Parathyroid adenoma (tissue), 2 donors: ENCODE results near the gene CHN1.

Experiments
- H2AFZ ChIP-seq: fragments of 300-600 bp; sonication (generic); one replicate; pipeline ENCODE4 v1.7.0; 2017; ENCODE audit warnings: antibody characterized with exemption, mild to moderate bottlenecking
- H3K27ac ChIP-seq: fragments of 300-600 bp; sonication (generic); one replicate; pipeline ENCODE4 v1.7.0; 2017
- H3K27me3 ChIP-seq: fragments of 300-600 bp; sonication (generic); one replicate; pipeline ENCODE4 v1.7.0; 2017; ENCODE audit warnings: low read length; ENCODE audit not compliant: control insufficient read depth, insufficient read depth
- H3K36me3 ChIP-seq: fragments of 300-600 bp; sonication (generic); one replicate; pipeline ENCODE4 v1.7.0; 2017; ENCODE audit warnings: low read length; ENCODE audit not compliant: control insufficient read depth, insufficient read depth
- H3K4me1 ChIP-seq: fragments of 300-600 bp; sonication (generic); one replicate; pipeline ENCODE4 v1.7.0; 2017; ENCODE audit warnings: control low read depth
- H3K4me2 ChIP-seq: fragments of 300-600 bp; sonication (generic); one replicate; pipeline ENCODE4 v1.7.0; 2017; ENCODE audit warnings: low read length
- H3K4me3 ChIP-seq: fragments of 300-600 bp; sonication (generic); one replicate; pipeline ENCODE4 v1.7.0; 2017; ENCODE audit warnings: low read depth, low read length
- H3K79me2 ChIP-seq: fragments of 300-600 bp; sonication (generic); one replicate; pipeline ENCODE4 v1.7.0; 2017; ENCODE audit warnings: control low read depth
- H3K9ac ChIP-seq: fragments of 300-600 bp; sonication (generic); one replicate; pipeline ENCODE4 v1.7.0; 2017; ENCODE audit warnings: mild to moderate bottlenecking
- H3K9me3 ChIP-seq: fragments of 300-600 bp; sonication (generic); one replicate; pipeline ENCODE4 v1.7.0; 2017; ENCODE audit warnings: low read length; ENCODE audit not compliant: control insufficient read depth
- CTCF ChIP-seq: fragments of 300-600 bp; sonication (generic); IDR thresholded peaks from one replicate; pipeline ENCODE4 v1.7.0; 2017; ENCODE audit warnings: antibody characterized with exemption, mild to moderate bottlenecking
- donor health status: primary hyperparathyroidism.

Gene CHN1

GRCh38 chr2:174772472-174772801 is 232.7 kb downstream of the CHN1 start:
- H3K9ac ChIP-seq: no peak overlapping the region
- H3K27ac ChIP-seq: no peak overlapping the region
- peaks cover 11% of the 10 kb centered on the region for H3K4me1 ChIP-seq
- no peaks in the 10 kb centered on the region for H3K27me3 ChIP-seq
- H3K9me3 ChIP-seq: no peaks in the 10 kb centered on the region
- no peak overlapping the region for H3K4me3 ChIP-seq
- no peaks in the 10 kb centered on the region for H3K36me3 ChIP-seq
- TF ChIP-seq CTCF: no peak
- H2AFZ ChIP-seq: peak overlapping the region; percentile 90
- H3K79me2 ChIP-seq: no peaks in the 10 kb centered on the region
- H3K4me2 ChIP-seq: no peak overlapping the region

GRCh38 chr2:174771631-174772471 is 233.3 kb downstream of the CHN1 start:
- Histone ChIP-seq H3K4me2 (no peak overlapping the region), H3K79me2 (no peaks in the 10 kb centered on the region), H3K27ac (peak overlapping the region; percentile 40), H3K4me3 (no peak overlapping the region), H3K9ac (no peak overlapping the region), H3K9me3 (no peaks in the 10 kb centered on the region), H3K27me3 (no peaks in the 10 kb centered on the region), H3K36me3 (no peaks in the 10 kb centered on the region), H2AFZ (peak overlapping the region; percentile 90), H3K4me1 (peaks cover 11% of the 10 kb centered on the region)
- peak; percentile 92 for TF ChIP-seq CTCF

GRCh38 chr2:174771136-174771535 is 234.0 kb downstream of the CHN1 start:
- peak overlapping the region; percentile 90 for H2AFZ ChIP-seq
- no peaks in the 10 kb centered on the region for H3K9me3 ChIP-seq
- H3K27me3 ChIP-seq: no peaks in the 10 kb centered on the region
- H3K4me3 ChIP-seq: no peak overlapping the region
- H3K27ac ChIP-seq: no peak overlapping the region
- no peak overlapping the region for H3K9ac ChIP-seq
- H3K79me2 ChIP-seq: no peaks in the 10 kb centered on the region
- TF ChIP-seq CTCF: no peak
- H3K4me1 ChIP-seq: peaks cover 11% of the 10 kb centered on the region
- H3K4me2 ChIP-seq: no peak overlapping the region
- no peaks in the 10 kb centered on the region for H3K36me3 ChIP-seq

GRCh38 chr2:174768557-174768956 is 236.6 kb downstream of the CHN1 start:
- Histone ChIP-seq H3K4me3 (no peak overlapping the region), H3K4me1 (peaks cover 11% of the 10 kb centered on the region), H2AFZ (no peak overlapping the region), H3K36me3 (no peaks in the 10 kb centered on the region), H3K79me2 (no peaks in the 10 kb centered on the region), H3K9ac (no peak overlapping the region), H3K27me3 (no peaks in the 10 kb centered on the region), H3K27ac (no peak overlapping the region), H3K4me2 (no peak overlapping the region), H3K9me3 (no peaks in the 10 kb centered on the region)
- TF ChIP-seq CTCF: no peak

GRCh38 chr2:174766271-174766670 is 238.9 kb downstream of the CHN1 start:
- Histone ChIP-seq H3K4me1 (peaks cover 4% of the 10 kb centered on the region), H3K27me3 (no peaks in the 10 kb centered on the region), H2AFZ (peak overlapping the region; percentile 5), H3K36me3 (no peaks in the 10 kb centered on the region), H3K4me2 (no peak overlapping the region), H3K9ac (no peak overlapping the region), H3K27ac (no peak overlapping the region), H3K4me3 (no peak overlapping the region), H3K9me3 (no peaks in the 10 kb centered on the region), H3K79me2 (no peaks in the 10 kb centered on the region)
- TF ChIP-seq CTCF: no peak
